SK-N-SH (cell line): ENCODE data around the gene SP1. TPM values are rescaled to one million over a fixed set of nuclear protein-coding genes. Genes with fewer than 3 reads are reported as not detected.

ENCODE experiments used
- CTCF ChIA-PET: fragments of 300-600, 350-600 bp; formaldehyde crosslinking; extraction: SDS; loops from one replicate; lab custom pipeline; 2021; lab: Yijun Ruan, JAX
- POLR2A ChIA-PET: fragments of 350-600 bp; sonication (Branson Sonifier 250); formaldehyde crosslinking; extraction: SDS; loops from one replicate; lab custom pipeline; 2020; ENCODE audit warnings: antibody characterized with exemption, inconsistent platforms; lab: Yijun Ruan, JAX
- DNase-seq: peaks from one replicate; pipeline ENCODE4 v3.0.0; 2012
- H2AFZ ChIP-seq: fragments of 200-600 bp; sonication (generic); 2 replicates; pipeline ENCODE4 v1.8.1; 2016; ENCODE audit warnings: antibody characterized with exemption, mild to moderate bottlenecking, low read depth
- H3F3A ChIP-seq: fragments of 200-600 bp; sonication (generic); replicated peaks from 2 replicates; pipeline ENCODE3; 2016; ENCODE audit warnings: antibody characterized with exemption, mild to moderate bottlenecking; ENCODE audit not compliant: insufficient read depth
- H3K27ac ChIP-seq, 2 experiments: fragments of 200-500 bp in 1 of 2; fragments of 200-600 bp in 1 of 2; sonication (Bioruptor generic) in 1 of 2; sonication (generic), shearing (Covaris generic) in 1 of 2; 2 replicates each; pipeline versions ENCODE4 v1.5.1 to v1.6.1; 2014 to 2016; ENCODE audit warnings: low read depth in 2 of 2, inconsistent platforms in 1 of 2, low read length in 1 of 2, mild to moderate bottlenecking in 1 of 2, mixed read lengths in 1 of 2
- H3K27me3 ChIP-seq: fragments of 200-600 bp; sonication (generic), shearing (Covaris generic); 2 replicates; pipeline ENCODE4 v1.6.1; 2016; ENCODE audit warnings: mixed run types; ENCODE audit not compliant: insufficient read depth
- H3K36me3 ChIP-seq, 2 experiments: fragments of 200-500 bp in 1 of 2; fragments of 200-600 bp in 1 of 2; sonication (Bioruptor generic) in 1 of 2; sonication (generic) in 1 of 2; replicated peaks in 1 of 2; 2 replicates each; pipeline versions ENCODE3 to v1.5.1; 2014 to 2016; ENCODE audit warnings: low read length in 1 of 2, mild to moderate bottlenecking in 1 of 2; ENCODE audit not compliant: insufficient read depth in 2 of 2, control insufficient read depth in 1 of 2
- H3K4me1 ChIP-seq, 2 experiments: fragments of 200-500 bp in 1 of 2; fragments of 200-600 bp in 1 of 2; sonication (Bioruptor generic) in 1 of 2; sonication (generic), shearing (Covaris generic) in 1 of 2; 2 replicates each; pipeline versions ENCODE4 v1.5.1 to v1.6.1; 2014 to 2016; ENCODE audit warnings: low read depth in 1 of 2, low read length in 1 of 2, mixed run types in 1 of 2; ENCODE audit not compliant: insufficient read depth in 2 of 2, control insufficient read depth in 1 of 2
- H3K4me2 ChIP-seq: fragments of 200-600 bp; sonication (generic), shearing (Covaris generic); 2 replicates; pipeline ENCODE4 v1.6.1; 2017; ENCODE audit warnings: mixed run types
- H3K4me3 ChIP-seq, 2 experiments: fragments of 200-500 bp in 1 of 2; fragments of 200-600 bp in 1 of 2; sonication (Bioruptor generic) in 1 of 2; sonication (generic), shearing (Covaris generic) in 1 of 2; 2 replicates each; pipeline versions ENCODE4 v1.5.1 to v1.8.1; 2014 to 2016; ENCODE audit warnings: low read depth in 2 of 2, inconsistent platforms in 1 of 2, low read length in 1 of 2, mild to moderate bottlenecking in 1 of 2, mixed read lengths in 1 of 2, moderate library complexity in 1 of 2
- H3K79me2 ChIP-seq: fragments of 200-600 bp; sonication (generic); 2 replicates; pipeline ENCODE4 v1.8.1; 2017; ENCODE audit warnings: mild to moderate bottlenecking; ENCODE audit not compliant: insufficient read depth
- H3K9ac ChIP-seq: fragments of 200-600 bp; sonication (generic); 2 replicates; pipeline ENCODE4 v1.6.1; 2017; ENCODE audit warnings: mixed run types
- H3K9me2 ChIP-seq: fragments of 200-600 bp; sonication (generic); 2 replicates; pipeline ENCODE4 v1.6.1; 2017; ENCODE audit warnings: mixed run types
- H3K9me3 ChIP-seq: fragments of 200-600 bp; sonication (generic); 2 replicates; pipeline ENCODE4 v1.6.1; 2017; ENCODE audit warnings: mixed run types, mild to moderate bottlenecking, moderate library complexity
- H4K20me1 ChIP-seq: fragments of 200-600 bp; sonication (generic); 2 replicates; pipeline ENCODE4 v1.6.1; 2017; ENCODE audit warnings: mild to moderate bottlenecking, mixed run types; ENCODE audit not compliant: insufficient read depth
- ELF1 ChIP-seq: IDR thresholded peaks from 2 replicates; pipeline ENCODE4 v1.4.0; 2012
- EP300 ChIP-seq, 2 experiments: IDR thresholded peaks; 2 replicates each; pipeline versions ENCODE4 v1.4.0 to v1.6.1; 2012; ENCODE audit warnings: borderline replicate concordance in 1 of 2, low read depth in 1 of 2, low read length in 1 of 2
- EZH2phosphoT487 ChIP-seq: fragments of 200-600 bp; sonication (generic); IDR thresholded peaks from 2 replicates; pipeline ENCODE4 v1.6.1; 2017; ENCODE audit warnings: low read depth, mixed run types, mild to moderate bottlenecking, antibody characterized with exemption, moderate library complexity, borderline replicate concordance
- FOXJ3 ChIP-seq: sonication (generic); formaldehyde crosslinking; IDR thresholded peaks from 2 replicates; pipeline ENCODE4 v1.5.1; 2020; ENCODE audit warnings: mild to moderate bottlenecking, missing genetic modification reagents
- FOXM1 ChIP-seq: IDR thresholded peaks from 2 replicates; pipeline ENCODE4 v1.4.0; 2012; ENCODE audit warnings: low read depth, mild to moderate bottlenecking
- GATA2 ChIP-seq: sonication (generic); formaldehyde crosslinking; IDR thresholded peaks from 2 replicates; pipeline ENCODE4 v1.5.0; 2020; ENCODE audit warnings: mild to moderate bottlenecking, missing genetic modification reagents
- MXI1 ChIP-seq: IDR thresholded peaks from 2 replicates; pipeline ENCODE4 v1.6.1; 2012; ENCODE audit warnings: mild to moderate bottlenecking, low read depth, low read length, improper control_type of control experiment
- NRF1 ChIP-seq: IDR thresholded peaks from 2 replicates; pipeline ENCODE4 v1.6.1; 2012; ENCODE audit warnings: low read depth, mild to moderate bottlenecking, low read length
- RCOR1 ChIP-seq: fragments of 150-350 bp; IDR thresholded peaks from 2 replicates; pipeline ENCODE4 v1.6.1; 2017; ENCODE audit warnings: antibody characterized with exemption, low read length
- RFX5 ChIP-seq: IDR thresholded peaks from 2 replicates; pipeline ENCODE4 v1.6.1; 2012; ENCODE audit warnings: mild to moderate bottlenecking, improper control_type of control experiment, low read length
- RXRA ChIP-seq: IDR thresholded peaks from 2 replicates; pipeline ENCODE4 v1.4.0; 2012; ENCODE audit warnings: low read depth, mild to moderate bottlenecking, borderline replicate concordance
- SIN3A ChIP-seq: IDR thresholded peaks from 2 replicates; pipeline ENCODE4 v1.6.1; 2012; ENCODE audit warnings: low read depth, mild to moderate bottlenecking, low read length, moderate library complexity, borderline replicate concordance
- TAF1 ChIP-seq: IDR thresholded peaks from 2 replicates; pipeline ENCODE4 v1.6.1; 2012; ENCODE audit warnings: low read depth, mild to moderate bottlenecking, low read length, moderate library complexity, borderline replicate concordance
- TCF12 ChIP-seq: IDR thresholded peaks from 2 replicates; pipeline ENCODE4 v1.4.0; 2012
- WGBS: methylation state at CpG from one replicate; pipeline ENCODE4 v1.1.6; 2017; ENCODE audit warnings: low lambda C conversion rate; 5-methylcytosine and 5-hydroxymethylcytosine counted together
- polyA plus RNA-seq, 3 experiments: library from polyadenylated mRNA; depleted of rRNA; stranded (reverse); fragments of >200 nt; gene quantifications; 2 replicates each; pipeline ENCODE4 v1.2.3, GENCODE V29; 2012
- TF ChIP-seq, protein P1 (sequence below): IDR thresholded peaks from 2 replicates; pipeline ENCODE4 v1.4.0; 2012; ENCODE audit warnings: low read depth, borderline replicate concordance
- TF ChIP-seq, protein P2 (sequence below): IDR thresholded peaks from 2 replicates; pipeline ENCODE4; 2012
- TF ChIP-seq, protein P3 (sequence below): IDR thresholded peaks from 2 replicates; pipeline ENCODE4 v1.6.1; 2012; ENCODE audit warnings: mild to moderate bottlenecking, low read depth, low read length, moderate library complexity
- TF ChIP-seq, protein P4 (sequence below): IDR thresholded peaks from 2 replicates; pipeline ENCODE4 v1.4.0; 2012; ENCODE audit warnings: low read depth

Gene SP1
- polyA plus RNA-seq, 1 of the 3 experiments (the other 2 are of a cell fraction) = 12.9 TPM

DNA sequence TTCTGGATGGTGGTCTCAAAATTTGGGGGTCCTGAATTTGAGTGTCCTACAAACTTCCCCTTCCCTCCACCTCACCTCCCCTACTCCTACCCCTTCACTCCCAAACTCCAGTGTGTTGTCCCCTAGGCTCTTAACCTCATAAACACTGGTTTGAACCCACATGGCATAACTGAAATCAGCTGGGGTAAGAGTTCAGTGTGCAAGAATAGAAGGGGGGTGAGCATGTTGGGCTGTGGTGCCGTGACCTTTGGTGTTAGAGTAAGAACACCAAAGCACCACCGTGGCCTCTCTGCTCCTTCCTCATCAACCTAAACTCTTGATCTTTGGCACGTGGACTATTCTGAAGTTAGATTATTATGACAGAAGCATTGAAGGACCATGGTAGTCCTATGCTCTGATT is 83.0 kb downstream of the SP1 start:
- Histone ChIP-seq H3K4me2 (no peak overlapping the region), H3K27ac (no peak overlapping the region), H3K4me1 (peaks cover 4 to 7% of the 10 kb centered on the region in 2 experiments; a peak in 2 of 4 replicates), H3F3A (peaks cover 57% of the 10 kb centered on the region), H4K20me1 (peaks cover 97% of the 10 kb centered on the region), H3K4me3 (no peak overlapping the region), H3K9me2 (no peaks in the 10 kb centered on the region), H3K79me2 (peaks cover 97% of the 10 kb centered on the region), H3K9me3 (no peaks in the 10 kb centered on the region), H3K36me3 (peaks cover 93 to 96% of the 10 kb centered on the region in 2 experiments), H3K9ac (no peak overlapping the region), H3K27me3 (no peaks in the 10 kb centered on the region), H2AFZ (no peak overlapping the region)
- CTCF ChIA-PET = no interaction called here
- no peak for DNase-seq
- POLR2A ChIA-PET = no interaction called here
- TF ChIP-seq RFX5 (no peak), TCF12 (no peak), EZH2phosphoT487 (no peak), EP300 (IDR thresholded peaks at IDR 0.05; ENCODE audit: borderline replicate concordance in 1 of 2, low read depth in 1 of 2, low read length in 1 of 2) (no peak), RXRA (no peak), RCOR1 (no peak), FOXM1 (no peak), FOXJ3 (CRISPR knock-in tag) (no peak), ELF1 (no peak), NRF1 (no peak), GATA2 (CRISPR knock-in tag) (no peak), MXI1 (no peak), SIN3A (no peak), TAF1 (no peak)
- TF ChIP-seq, protein P1, sequence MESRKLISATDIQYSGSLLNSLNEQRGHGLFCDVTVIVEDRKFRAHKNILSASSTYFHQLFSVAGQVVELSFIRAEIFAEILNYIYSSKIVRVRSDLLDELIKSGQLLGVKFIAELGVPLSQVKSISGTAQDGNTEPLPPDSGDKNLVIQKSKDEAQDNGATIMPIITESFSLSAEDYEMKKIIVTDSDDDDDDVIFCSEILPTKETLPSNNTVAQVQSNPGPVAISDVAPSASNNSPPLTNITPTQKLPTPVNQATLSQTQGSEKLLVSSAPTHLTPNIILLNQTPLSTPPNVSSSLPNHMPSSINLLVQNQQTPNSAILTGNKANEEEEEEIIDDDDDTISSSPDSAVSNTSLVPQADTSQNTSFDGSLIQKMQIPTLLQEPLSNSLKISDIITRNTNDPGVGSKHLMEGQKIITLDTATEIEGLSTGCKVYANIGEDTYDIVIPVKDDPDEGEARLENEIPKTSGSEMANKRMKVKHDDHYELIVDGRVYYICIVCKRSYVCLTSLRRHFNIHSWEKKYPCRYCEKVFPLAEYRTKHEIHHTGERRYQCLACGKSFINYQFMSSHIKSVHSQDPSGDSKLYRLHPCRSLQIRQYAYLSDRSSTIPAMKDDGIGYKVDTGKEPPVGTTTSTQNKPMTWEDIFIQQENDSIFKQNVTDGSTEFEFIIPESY = no peak
- TF ChIP-seq, protein P2, sequence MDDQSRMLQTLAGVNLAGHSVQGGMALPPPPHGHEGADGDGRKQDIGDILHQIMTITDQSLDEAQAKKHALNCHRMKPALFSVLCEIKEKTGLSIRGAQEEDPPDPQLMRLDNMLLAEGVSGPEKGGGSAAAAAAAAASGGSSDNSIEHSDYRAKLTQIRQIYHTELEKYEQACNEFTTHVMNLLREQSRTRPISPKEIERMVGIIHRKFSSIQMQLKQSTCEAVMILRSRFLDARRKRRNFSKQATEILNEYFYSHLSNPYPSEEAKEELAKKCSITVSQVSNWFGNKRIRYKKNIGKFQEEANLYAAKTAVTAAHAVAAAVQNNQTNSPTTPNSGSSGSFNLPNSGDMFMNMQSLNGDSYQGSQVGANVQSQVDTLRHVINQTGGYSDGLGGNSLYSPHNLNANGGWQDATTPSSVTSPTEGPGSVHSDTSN = no peak
- TF ChIP-seq, protein P3, sequence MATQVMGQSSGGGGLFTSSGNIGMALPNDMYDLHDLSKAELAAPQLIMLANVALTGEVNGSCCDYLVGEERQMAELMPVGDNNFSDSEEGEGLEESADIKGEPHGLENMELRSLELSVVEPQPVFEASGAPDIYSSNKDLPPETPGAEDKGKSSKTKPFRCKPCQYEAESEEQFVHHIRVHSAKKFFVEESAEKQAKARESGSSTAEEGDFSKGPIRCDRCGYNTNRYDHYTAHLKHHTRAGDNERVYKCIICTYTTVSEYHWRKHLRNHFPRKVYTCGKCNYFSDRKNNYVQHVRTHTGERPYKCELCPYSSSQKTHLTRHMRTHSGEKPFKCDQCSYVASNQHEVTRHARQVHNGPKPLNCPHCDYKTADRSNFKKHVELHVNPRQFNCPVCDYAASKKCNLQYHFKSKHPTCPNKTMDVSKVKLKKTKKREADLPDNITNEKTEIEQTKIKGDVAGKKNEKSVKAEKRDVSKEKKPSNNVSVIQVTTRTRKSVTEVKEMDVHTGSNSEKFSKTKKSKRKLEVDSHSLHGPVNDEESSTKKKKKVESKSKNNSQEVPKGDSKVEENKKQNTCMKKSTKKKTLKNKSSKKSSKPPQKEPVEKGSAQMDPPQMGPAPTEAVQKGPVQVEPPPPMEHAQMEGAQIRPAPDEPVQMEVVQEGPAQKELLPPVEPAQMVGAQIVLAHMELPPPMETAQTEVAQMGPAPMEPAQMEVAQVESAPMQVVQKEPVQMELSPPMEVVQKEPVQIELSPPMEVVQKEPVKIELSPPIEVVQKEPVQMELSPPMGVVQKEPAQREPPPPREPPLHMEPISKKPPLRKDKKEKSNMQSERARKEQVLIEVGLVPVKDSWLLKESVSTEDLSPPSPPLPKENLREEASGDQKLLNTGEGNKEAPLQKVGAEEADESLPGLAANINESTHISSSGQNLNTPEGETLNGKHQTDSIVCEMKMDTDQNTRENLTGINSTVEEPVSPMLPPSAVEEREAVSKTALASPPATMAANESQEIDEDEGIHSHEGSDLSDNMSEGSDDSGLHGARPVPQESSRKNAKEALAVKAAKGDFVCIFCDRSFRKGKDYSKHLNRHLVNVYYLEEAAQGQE = no peak
- TF ChIP-seq, protein P4, sequence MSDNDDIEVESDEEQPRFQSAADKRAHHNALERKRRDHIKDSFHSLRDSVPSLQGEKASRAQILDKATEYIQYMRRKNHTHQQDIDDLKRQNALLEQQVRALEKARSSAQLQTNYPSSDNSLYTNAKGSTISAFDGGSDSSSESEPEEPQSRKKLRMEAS = no peak
- WGBS = 87% methylated on average over 3 of the region's 3 CpGs
